Measurements from ENCODE around the gene LSM3.
"Not testable (repeated sequence)": the region's sequence is repeated elsewhere in the genome, so short reads cannot be mapped to it uniquely, and the experiment has no call there.

Gene LSM3

DNA sequence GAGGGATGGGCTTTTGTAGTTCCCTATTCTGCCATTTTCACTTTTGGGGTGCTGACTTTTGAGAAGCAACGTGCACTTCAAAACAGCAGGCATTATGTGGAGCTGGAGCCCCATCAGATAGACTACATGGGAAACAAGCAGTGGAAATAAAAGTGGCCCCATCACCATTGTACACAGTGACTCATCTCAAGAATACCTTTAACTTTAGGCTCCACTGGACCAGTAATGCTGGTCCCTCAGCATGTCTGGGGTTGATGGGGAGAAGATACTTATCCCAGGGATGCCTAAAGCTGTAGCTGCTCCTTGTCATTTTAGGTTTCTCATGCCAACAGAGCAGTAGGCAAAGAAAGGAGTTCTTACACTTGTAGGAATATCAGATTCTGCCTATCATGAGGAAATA lies 45.0 kb downstream of the LSM3 start:
- DNase-seq = no peak

DNA sequence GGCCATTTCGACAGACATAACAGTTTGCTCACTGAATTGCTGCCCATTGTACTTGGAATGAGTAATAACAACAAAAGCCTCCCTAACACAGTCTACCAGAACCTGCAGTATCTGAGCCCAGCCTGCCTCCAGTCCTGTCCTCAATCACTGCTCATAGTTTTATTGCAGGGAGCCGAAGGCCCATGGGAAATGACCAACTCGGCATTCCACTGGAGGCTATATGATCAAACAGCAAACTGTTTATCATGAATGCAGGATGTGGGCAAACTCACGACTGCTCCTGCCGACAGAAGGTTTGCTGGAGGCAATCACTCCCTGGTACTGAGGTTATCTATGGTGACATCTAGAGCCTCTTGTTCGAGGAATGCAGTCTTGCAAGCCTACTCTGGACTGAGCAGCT lies 46.3 kb downstream of the LSM3 start:
- DNase-seq = no peak

DNA sequence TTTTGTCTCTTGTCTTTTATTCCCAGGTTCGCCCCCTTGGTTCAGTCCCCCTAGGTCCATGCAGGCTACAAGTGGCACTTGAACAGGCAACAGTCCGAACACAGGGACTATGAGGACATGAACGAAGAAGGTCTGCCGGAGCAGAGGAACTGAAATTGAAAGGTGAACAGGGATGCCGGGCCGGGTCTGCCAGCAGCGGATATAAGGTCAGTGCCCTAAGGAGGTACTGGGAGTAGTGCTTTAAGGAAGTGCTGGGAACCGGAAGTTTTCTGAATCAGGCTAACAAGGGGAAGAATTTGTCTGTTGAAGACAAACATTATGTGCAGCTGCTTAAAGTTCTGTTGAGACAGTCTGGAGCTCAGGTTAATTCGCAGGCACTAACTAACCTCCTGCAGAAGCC lies 46.8 kb downstream of the LSM3 start:
- DNase-seq = no peak

DNA sequence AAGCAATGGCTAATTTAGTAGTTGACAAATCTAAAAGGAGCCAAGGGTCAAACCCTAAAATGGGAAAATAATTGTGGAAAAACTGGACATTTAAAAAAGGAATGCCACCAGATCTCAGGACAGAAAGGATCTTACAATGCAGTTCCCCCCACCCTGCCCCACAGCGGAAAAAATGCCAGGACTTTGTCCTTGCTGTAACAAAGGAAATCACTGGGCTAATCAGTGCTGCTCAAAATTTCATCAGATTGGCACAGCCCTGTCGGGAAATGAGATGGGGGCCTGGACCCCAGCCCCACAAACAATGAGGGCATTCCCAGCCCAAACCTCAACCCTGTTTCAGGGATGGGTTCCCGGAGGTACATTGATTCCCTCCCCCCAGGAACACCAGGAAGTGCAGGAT lies 47.7 kb downstream of the LSM3 start:
- not testable (repeated sequence) for DNase-seq

DNA sequence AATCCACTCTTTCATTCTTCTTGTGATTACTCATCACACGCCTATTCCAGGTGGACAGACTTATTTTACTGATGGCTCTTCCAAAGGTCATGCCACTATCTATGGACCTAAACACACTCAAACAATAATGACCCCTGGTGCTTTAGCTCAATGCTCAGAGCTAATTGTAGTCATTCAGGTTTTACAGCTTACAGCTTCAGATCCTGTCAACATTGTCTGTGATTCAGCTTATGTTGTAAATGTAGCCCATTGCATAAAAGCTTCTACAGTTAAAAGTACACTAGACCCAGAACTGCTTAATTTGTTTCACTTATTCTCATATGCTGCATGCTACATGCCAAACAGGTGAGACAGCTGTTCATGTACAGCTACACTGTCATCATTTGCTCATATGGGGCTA lies 49.2 kb downstream of the LSM3 start:
- no peak for DNase-seq

DNA sequence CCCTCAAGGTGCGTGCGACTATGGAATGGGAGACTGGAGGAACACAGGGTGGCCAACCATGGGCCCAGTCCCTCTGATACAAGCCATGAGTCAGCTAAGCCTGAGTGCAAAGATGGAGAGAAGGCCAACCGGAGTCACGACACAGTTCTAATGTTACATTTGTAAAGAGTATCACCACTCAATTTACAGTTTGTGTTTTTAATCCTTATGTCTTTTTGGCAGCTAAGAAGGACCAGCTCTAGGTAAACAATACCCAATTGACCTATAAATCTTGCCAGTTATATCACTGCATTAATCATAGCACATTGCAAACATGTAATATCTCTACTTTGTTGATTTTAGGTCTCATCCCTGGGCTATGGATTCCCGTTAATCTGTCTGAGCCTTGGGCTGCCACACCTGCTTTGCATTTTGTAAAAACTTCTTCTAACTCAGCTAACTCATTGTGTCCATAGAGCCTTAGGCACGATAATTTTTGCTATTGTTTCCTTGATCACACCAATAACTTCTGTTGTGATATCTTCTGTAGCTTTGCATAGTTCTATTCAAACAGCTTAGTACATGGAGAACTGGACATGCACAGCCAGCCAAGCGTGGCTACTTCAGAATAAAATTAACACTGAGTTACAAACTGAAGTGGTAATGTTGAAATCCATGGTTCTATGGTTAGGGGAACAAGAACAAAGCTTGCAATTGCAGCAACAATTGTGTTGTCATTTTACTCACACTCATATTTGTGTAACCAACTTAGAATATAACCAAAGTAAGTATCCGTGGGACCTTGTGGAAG lies 50.3 kb downstream of the LSM3 start:
- no peak for DNase-seq

DNA sequence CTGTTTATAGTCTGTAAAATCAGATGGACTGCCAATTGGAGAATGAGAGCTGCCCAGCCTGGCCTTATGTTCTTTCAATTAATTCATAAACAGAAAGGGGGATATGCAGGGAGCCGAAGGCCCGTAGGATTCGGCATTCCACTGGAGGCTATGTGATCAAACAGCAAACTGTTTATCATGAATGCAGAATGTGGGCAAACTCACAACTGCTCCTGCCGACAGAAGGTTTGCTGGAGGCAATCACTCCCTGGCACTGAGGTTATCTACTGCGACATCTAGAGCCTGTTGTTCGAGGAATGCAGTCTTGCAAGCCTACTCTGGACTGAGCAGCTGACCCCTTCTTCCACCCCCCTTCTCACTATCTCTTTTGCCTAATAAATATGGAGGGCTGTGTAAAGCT lies 51.1 kb downstream of the LSM3 start:
- not testable (repeated sequence) for DNase-seq

DNA sequence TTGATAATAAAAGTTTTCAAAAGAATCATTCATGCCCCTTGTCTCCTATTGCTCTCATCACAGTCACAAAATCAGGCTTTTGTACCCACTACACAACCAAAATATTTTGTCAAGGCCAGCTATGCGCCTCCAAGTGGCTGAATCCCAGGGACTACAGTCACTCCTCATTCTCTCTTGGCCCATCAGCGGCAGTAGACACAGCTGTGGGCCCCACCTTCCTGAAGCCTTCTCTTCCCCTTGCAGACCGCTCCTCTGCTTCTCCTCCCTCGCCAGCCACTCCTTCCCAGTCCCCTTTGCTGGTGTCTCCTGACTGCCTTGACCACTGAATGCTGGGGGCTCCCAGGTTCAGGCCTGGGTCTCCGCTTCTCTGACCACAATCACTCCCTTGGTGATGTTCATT lies 52.1 kb downstream of the LSM3 start:
- no peak for DNase-seq

DNA sequence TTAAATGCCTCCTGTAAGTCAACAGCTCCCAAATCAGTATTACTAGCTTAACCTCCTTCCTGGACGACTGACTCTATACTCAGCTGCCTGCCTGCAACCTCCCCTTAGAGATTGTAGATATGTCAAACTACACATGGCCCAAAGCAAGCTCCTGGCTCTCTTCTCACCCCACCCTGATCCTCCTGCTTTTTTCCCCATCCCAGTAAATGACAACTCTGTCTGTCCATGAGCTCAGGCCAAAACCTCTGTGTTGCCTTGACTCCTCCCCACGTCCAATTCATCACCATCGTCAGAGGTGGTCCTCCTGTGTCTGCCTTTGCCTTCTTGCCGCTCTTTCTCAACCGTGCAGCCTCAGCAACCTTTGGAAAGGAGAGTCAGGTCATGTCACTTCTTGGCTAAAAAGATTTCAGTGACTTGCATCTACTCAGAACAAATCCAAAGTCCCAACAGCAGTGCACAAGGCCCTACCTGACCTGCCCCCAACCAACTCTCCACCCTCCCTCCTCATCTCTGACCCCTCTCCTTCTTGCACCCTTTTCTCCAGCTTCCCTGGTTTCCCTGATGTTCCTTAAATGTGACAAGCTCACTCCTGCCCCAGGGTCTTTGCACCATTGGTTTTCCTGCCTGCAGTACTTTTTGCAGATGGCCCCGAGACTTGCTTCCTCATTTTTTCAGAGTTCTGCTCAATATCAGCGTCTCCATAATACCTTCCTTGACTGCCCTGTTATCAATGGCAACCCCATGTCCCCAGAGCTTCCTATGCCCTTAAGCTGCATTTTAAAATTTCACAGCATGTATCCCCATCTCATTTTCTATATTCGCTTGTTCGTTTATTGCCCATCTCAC lies 52.8 kb downstream of the LSM3 start:
- no peak for DNase-seq

DNA sequence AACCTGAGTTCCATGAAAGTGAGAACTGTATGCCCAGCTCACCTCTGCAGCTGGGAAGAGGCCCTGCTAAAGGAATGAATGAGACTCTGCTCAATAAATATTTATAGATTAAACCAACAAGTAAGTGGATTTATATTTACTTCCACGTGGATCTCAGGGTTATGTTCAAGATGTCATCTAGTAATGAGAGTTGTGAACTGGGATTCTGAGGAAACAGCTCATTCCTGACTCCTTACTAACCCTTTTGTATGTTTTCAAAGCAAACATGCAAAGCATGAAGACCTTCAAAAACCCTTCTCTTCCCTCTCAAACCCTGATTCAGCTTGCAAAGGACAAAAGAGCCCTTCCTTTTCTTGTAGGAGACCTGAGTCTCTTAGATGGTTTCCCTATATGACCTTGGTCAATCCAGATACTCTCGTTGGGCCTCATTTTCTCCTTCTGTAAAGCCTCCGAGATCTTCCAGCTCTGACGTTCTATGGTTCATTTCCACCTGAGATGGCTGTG lies 53.4 kb downstream of the LSM3 start:
- no peak for DNase-seq

DNA sequence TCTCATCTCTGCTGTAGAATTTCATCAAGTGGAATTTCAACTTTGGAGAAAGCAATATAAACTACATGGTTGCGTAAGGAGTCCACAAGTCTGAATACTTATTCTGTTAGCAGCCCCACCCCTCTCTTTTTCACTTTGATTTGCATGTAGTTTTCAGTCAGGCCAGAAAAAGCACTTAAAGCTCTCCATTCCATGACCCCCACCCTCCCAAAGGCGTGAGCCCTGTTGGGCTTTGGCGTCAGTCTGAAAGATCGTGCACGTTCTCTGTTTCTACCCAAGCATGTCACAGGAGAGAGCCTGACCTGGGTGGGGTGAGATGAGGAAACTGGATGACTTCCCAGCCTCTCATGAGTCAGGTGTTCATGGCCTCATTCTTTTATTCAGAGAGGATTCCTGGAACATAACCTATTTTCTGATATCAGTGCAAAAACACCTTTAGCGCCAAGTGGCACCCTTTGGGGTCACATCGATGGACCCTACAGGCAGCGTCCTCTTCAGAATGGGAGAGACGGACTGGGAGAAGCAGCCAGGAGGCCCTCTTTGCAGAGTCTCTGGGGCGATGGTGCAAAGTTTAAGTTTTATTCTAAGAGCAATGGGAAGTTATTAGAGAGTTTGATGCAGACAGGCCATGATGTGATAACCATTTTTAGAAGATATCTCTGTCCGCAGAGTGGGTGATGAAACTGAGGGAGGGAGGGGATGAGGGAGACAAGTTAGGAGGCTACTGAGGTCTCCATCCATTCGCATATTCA lies 55.8 kb downstream of the LSM3 start:
- no peak for DNase-seq

DNA sequence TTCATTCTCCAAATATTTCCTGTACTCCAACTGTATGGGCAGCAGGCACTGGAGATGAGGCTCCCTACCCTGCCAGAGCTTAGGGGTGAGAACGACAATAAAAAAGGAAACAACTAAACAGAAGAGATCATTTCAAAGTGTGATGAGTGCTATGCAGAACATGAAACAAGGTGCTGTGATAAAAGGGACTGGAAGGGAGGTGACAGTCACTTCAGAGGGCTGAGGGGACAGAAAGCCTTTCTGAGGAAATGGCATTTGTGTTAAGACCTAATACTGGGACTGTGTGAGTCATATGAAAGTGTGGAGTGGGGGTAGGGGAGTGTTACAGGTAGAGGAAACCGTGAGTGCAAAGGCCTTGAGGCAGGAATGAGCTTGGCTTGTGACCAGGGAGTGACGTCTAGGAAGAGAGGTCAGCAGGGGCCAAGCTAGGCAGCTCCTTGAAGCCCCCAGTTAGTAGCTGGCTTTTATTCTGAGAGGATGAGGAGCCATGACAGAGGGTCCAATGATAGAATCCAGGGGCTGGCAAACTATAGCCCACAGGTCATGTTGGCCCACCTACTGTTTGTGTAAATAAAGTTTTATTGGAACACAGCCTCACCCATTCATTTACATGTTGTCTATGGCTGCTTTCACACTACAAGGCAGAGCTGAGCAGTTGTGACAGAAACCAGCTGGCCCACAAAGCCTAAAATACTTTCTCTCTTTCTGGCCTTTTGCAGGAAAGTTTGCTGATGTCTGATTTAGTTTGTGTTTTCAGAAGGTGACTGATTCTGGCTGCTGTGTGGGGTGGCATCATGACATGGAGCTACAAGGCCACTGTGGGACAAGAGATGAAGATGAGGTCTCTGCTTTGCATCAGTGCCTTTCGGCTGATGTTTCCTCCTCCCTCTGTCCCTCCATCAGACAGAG lies 56.6 kb downstream of the LSM3 start:
- no peak for DNase-seq

DNA sequence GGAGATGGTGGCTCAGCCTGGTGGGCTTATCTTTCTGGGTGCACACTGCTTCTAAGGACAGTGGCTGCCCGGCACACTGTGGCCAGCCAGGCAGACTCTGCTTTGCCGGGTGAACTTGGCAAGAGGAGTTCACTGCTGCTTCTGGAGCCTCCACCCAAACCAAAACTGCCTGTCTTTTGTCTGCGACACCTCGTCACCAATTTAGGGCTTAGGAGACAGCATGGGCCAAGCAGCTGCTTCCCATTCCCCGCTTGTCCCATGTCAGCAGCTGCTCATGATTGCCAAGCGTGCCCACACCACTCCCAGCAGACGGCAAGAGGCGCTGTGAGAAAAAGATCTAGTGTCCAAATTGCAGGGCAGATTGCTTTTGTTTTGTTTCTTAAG lies 57.3 kb downstream of the LSM3 start:
- no peak for DNase-seq

DNA sequence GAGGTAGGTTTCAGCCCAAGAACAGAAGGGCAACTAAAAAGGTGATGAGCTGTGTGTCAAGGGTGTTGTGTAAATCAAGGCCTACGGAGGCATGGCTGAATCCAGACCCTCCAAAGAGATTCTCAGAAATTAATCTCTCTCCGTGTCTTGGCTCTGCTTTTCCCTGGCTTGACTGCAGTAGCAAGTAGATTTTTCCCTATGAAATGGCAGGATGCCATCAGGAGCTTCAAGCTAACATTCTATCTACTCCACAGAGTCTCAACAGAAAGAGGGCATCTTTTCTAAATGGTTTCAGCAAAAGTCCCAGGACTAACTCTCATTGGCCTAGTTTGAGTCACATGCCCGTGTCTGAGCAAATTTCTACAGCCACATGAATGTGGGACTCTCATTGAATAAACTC lies 58.3 kb downstream of the LSM3 start:
- no peak for DNase-seq

DNA sequence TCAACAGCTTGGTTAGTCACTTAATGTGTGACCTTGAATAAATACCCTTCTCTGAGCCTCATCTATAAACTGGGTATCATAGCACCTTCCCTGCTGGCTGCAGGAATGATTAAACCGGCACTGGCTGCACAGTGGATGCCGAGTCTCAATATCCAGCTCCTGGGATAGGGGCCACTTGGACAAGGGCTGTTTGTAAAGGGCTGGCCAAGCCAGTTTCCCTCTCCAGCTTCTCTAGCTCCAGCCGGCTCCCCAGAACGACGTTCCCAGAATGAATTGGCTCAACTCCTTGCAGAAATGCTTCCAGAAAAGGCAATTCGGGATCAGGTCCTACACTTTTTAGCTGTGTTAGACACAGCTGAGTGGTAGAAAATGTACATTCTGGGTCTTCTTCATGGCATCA lies 58.8 kb downstream of the LSM3 start:
- no peak for DNase-seq

DNA sequence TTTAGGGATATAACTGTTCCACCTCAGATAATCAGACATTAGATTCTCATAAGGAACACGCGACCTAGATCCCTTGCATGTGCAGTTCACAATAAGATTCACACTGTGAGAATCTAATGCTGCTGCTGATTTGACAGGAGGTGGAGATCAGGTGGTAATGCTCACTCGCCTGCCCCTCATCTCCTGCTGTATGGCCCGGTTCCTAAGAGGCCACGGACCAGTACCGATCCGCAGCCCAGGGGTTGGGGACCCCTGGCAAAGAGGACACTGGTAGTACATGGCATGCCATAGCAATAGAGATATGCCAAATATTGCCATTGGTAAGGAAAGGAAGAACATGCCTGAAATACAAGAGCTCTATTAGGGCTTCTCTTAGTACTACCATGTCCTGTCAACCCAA lies 59.7 kb downstream of the LSM3 start:
- no peak for DNase-seq

DNA sequence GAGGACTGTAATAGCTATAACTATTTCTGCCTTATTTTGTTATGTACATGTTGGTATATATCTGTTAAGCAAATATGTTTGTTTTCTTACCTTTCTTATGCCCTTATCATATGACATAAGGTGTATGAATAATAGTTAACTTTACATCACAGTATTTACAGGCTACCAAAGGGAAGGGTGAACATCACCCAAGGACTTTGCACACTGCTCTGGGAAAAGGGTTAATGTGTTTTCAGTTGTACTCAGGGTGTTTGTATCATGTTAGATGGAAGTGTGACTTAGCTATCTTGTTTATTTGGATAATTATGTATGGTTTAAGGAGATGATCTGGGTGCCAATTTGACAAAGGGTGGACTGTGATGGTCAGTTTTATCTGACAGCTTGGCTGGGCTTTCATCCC lies 60.3 kb downstream of the LSM3 start:
- no peak for DNase-seq

DNA sequence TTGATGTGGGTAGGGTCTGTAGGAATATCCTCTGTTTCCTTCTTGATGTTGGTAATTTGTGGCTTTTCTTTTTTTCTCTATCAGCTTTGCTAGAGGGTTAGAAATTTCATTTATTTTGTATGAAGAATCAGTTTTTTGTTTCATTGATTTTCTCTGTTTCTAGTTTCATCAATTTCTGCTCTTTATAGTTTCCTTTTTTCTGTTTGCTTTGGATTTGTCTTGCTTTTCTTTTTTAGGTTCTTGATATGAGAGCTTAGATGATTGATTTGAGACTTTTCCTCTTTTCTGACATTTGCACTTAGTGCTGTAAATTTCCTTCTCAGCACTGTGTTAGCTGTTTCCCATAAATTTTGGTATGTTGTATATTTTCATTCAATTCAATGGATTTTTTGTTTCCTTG lies 61.3 kb downstream of the LSM3 start:
- DNase-seq = no peak

DNA sequence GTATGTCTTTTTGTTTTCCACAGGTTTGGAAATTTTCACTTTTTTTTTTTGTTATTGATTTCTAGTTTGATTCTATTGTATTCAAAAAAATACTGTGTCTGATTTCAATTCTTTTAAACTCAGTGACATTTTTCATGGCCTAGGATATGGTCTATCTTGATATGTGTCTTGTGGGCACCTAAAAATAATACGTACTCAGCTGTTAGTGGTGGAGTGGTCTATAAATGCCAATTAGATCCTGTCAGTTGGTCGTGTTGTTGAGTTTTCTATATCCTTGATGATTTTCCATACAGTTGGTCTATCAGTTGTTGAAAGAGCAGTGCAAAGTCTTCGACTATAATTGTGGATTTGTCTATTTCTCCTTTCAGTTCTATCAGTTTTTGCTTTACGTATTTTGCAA lies 61.7 kb downstream of the LSM3 start:
- no peak for DNase-seq

DNA sequence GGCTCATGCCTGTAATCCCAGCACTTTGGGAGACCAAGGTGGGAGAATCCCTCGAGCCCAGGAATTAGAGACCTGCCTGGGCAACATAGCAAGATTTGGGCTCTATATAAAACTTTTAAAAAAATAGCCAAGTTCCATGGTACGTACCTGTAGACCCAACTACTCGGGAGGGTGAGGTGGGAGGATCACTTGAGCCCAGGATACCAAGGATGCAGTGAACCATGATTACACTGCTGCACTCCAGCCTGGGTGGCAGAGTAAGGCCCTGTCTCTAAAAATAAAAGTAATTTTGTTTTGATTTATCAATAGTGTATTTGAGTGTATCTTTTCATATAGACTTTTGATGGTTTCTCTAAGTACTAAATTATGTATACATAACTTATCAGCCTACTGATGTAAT lies 63.1 kb downstream of the LSM3 start:
- no peak for DNase-seq

DNA sequence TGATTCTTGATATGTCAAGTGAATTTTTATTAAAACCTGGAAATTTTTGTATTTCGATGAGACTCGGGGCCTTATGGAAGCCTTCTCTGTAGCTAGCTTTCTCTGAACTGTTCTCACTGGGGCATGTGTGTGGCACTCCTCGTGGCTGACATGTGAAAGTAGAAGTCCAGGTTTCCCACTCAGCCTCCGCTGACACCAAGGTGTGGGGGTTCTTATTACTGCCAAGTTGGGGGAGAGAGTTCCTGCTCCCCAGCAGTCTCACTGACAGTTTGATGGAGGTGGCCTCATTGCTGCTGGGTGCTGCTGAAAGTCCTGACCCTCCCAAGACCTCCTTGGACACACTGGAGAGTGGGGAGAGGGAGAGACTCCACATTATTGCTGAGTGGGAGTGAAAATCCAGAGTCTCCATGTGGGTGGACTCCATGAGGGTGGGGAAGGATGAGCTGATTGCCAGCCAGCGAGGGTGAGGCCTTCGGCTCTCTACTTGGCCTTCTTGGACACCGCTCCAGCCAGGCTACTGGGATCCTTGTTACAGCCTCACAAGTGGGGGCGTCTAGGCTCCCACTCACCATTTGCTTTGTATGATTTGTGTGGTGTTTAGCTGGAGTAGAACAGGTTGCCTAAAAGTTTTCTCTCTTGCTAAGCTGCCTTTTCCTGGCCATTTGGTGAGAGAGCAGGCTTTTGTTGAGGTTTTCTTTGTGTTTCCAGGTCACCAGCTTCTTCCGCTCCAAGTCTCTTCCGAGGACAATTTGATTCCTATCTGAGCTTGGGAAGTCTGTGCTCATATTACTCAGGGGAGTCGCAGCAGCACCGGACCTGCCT lies 64.1 kb downstream of the LSM3 start:
- no peak for DNase-seq

DNA sequence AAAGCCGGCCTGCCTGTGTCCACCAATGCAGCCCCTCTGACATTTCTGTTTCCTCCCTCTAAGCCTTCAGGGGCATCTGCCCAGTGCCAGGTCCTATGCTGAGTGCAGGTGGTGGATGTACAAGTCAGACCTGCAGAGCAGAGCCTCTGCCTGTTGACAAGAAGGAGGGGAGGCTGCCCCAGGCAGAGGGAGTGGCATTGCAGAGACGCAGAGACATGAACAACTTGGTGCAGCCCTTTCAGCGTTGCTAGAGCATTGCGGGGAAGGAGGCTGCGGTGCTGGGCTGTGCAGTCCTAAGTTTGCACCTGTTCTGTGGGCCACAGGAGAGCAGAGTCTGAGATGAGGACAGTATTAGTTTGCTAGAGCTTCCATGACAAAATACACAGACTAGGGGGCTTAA lies 65.2 kb downstream of the LSM3 start:
- no peak for DNase-seq

Measured in NCI-H1092 (cell line).